Lower leg skin (tissue), 4 donors: ENCODE data around the gene N4BP2L2. TPM values are rescaled to one million over a fixed set of nuclear protein-coding genes. Genes with fewer than 3 reads are reported as not detected.

Experiments used
- DNase-seq, 2 donors: peaks; one replicate each; pipeline ENCODE4 v3.0.0-alpha.2; 2019; ENCODE audit warnings: low spot score in 2 of 2
- H3K4me3 ChIP-seq: fragments of 200-600 bp; sonication (generic); 2 replicates; pipeline ENCODE4 v1.5.1; 2017; ENCODE audit warnings: mild to moderate bottlenecking, low read depth; ENCODE audit not compliant: poor library complexity, severe bottlenecking
- POLR2A ChIP-seq, 2 donors: fragments of 450-650 bp; IDR thresholded peaks; one replicate each; pipeline ENCODE4 v1.6.1; 2016 to 2017; ENCODE audit warnings: antibody characterized with exemption in 2 of 2, mild to moderate bottlenecking in 1 of 2, moderate library complexity in 1 of 2
- WGBS, 2 donors: methylation state at CpG; one replicate each; pipeline ENCODE4 v1.1.5; 2018; 5-methylcytosine and 5-hydroxymethylcytosine counted together
- intact Hi-C: fragments of 100-400 bp; cut with DNase I; formaldehyde crosslinking; loops from one replicate; pipeline ENCODE4 v1.15.0; 2023; ENCODE audit warnings: low total_unique reads
- total RNA-seq, 4 donors: library from RNA; depleted of rRNA; stranded (reverse); fragments of >200 nt; gene quantifications; one replicate each; pipeline ENCODE4 v1.1.0, GENCODE V29; 2016
- TF ChIP-seq, protein P1 (sequence below), 3 donors: fragments of 450-650 bp; IDR thresholded peaks; one replicate each; pipeline ENCODE4 v1.5.1; 2016; ENCODE audit warnings: antibody characterized with exemption in 3 of 3, mild to moderate bottlenecking in 3 of 3, moderate library complexity in 2 of 3

The N4BP2L2 gene
- total RNA-seq, 4 donors from 2014 or later: 96.6 to 154 (median 131) TPM

DNA sequence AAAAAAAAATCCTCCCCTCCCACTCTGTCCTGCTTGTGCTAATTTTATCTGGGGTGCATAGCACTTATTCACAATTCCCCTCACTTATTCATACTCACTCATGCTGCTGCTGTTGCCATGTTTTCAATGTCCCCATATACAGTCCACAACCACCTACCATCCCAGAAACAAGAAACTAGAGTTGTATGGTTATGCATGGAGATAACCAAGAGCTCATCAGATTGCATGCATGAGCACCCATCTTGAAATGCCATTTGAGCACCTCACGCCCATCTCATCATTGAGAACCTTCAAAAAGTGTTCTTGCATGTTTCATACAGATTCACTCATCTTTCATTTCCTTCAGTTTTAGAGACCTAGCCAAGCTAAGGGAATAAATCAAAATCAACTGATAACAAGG, 15.1 kb upstream of the N4BP2L2 start:
- no peak for DNase-seq
- H3K4me3 ChIP-seq: no peak overlapping the region
- 79 to 100% methylated on average over 1 of the region's 1 CpG for WGBS, 2 donors
- no peak for TF ChIP-seq POLR2A (IDR thresholded peaks at IDR 0.05)
- TF ChIP-seq, protein P1, sequence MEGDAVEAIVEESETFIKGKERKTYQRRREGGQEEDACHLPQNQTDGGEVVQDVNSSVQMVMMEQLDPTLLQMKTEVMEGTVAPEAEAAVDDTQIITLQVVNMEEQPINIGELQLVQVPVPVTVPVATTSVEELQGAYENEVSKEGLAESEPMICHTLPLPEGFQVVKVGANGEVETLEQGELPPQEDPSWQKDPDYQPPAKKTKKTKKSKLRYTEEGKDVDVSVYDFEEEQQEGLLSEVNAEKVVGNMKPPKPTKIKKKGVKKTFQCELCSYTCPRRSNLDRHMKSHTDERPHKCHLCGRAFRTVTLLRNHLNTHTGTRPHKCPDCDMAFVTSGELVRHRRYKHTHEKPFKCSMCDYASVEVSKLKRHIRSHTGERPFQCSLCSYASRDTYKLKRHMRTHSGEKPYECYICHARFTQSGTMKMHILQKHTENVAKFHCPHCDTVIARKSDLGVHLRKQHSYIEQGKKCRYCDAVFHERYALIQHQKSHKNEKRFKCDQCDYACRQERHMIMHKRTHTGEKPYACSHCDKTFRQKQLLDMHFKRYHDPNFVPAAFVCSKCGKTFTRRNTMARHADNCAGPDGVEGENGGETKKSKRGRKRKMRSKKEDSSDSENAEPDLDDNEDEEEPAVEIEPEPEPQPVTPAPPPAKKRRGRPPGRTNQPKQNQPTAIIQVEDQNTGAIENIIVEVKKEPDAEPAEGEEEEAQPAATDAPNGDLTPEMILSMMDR (IDR thresholded peaks at IDR 0.05): no peak
- intact Hi-C loops: no loop called here

DNA sequence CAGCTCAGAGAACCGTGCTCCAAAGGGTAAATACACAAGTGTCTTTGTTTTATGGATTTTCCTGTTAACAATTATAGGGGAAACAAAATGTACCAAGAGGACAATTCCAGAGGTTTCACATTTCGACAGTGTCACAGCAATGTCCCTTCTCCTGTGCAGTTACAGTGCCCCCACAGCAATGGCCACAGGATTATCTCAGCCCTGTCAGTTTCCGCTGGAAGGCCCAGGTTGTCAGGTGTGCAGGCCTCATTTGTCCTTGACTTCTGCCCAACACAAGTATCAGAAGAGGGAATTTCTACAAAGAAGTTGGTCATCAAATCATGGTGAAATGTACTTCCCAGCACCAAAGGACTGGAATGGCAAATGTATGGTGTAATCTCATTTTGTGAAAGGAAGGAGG, 11.2 kb upstream of the N4BP2L2 start:
- intact Hi-C loops: no loop called here
- TF ChIP-seq, protein P1 (IDR thresholded peaks at IDR 0.05): no peak
- TF ChIP-seq POLR2A (IDR thresholded peaks at IDR 0.05): no peak

DNA sequence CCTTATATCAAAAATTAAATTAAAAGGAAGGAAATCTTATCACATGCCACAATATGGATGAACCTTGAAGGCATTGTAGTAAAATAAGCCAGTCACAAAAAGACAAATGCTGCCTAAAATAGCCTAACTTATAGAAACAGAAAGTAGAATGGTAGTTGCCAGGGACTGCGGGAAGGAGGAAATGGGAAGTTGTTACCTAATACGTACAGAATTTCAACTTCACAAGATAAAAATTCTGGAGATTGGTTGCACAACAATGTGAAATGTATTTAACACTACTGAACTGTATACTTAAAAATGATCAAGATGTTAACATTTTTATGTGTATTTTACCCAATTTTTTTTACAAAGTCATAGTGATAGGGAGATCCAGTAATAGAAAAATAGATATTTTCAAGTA, 10.2 kb upstream of the N4BP2L2 start:
- 48 to 63% methylated on average over 2 of the region's 2 CpGs for WGBS, 2 donors
- no peak for DNase-seq
- intact Hi-C loops: no loop called here
- no peak overlapping the region for H3K4me3 ChIP-seq
- TF ChIP-seq, protein P1 (IDR thresholded peaks at IDR 0.05): no peak
- no peak for TF ChIP-seq POLR2A (IDR thresholded peaks at IDR 0.05)

More for the DNA sequence above, 11.2 kb upstream of the N4BP2L2 start:
- no peak for DNase-seq
- 73 to 79% methylated on average over 3 of the region's 3 CpGs for WGBS, 2 donors
- H3K4me3 ChIP-seq: no peak overlapping the region

DNA sequence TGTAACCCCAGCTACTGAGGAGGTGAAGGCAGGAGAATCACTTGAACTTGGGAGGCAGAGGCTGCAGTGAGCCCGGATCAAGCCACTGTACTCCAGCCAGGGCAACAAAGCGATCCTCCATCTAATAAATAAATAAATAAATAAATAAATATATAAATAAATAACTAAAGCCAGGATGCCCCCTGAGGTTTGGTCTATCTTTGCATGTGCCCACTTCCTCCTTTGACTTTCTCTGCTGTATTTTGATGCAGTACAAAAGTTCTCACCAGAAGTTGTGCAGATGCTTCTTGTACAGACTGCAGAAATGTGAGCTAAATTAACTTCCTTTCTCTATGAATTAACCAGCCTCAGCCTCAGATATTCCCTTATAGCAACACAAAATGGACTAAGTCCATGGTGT, 6.5 kb upstream of the N4BP2L2 start:
- TF ChIP-seq, protein P1 (IDR thresholded peaks at IDR 0.05): no peak
- WGBS, 2 donors: 91 to 93% methylated on average over 2 of the region's 2 CpGs
- DNase-seq: no peak
- H3K4me3 ChIP-seq: no peak overlapping the region
- intact Hi-C loops: no loop called here

DNA sequence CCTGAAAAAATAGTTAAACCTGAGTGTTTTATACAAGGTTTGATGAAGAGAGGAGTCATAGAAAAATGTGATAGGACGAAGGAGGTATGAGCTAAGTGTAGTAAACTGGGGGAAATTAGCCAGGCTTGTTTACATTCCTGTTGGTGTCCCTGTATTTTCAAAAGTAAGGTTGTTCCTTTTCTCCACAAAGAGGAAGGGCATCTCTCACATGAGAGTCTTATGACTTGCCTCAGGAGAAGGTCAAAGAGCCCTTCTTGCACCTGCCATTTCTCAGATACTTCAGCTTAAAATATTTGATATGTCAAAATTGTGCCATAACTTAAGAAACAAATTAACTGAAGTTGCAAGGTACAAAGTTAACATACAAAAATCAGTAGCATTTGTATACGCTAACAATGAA, 3.6 kb upstream of the N4BP2L2 start:
- TF ChIP-seq POLR2A (IDR thresholded peaks at IDR 0.05): no peak
- TF ChIP-seq, protein P1 (IDR thresholded peaks at IDR 0.05): no peak
- no peak for DNase-seq
- intact Hi-C loops: no loop called here
- WGBS, 2 donors: 90 to 94% methylated on average over 2 of the region's 2 CpGs
- H3K4me3 ChIP-seq: no peak overlapping the region

DNA sequence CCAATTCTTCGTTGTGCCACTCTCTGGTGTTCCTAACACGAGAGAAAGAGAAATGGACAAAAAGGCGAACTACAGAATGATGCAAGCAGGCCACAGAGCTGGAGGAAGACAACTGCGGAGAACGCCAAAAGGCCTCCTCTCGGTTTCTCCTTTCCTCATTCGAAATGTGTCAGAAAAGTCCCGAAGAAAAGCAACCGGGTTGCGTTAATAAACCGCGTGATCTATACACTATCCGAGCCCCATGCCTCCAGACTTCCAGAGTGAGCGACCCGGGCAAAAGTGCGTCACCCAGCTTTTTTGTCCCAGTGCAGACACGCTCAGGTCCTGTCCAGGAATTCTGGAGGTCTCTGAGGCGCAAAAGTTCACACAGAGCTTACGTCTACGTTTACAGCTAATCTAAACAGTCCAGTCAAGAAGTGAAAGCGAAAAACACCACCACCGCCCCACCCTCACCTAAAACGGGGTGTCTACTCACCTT, 413 bp downstream of the N4BP2L2 start:
- TF ChIP-seq POLR2A (IDR thresholded peaks at IDR 0.05): no peak
- TF ChIP-seq, protein P1 (IDR thresholded peaks at IDR 0.05): no peak
- peak in 1 of 2 donors; percentile 42 for DNase-seq
- intact Hi-C loops: no loop called here
- 0 to 1% methylated on average over 23 of the region's 23 CpGs for WGBS, 2 donors
- H3K4me3 ChIP-seq: peak overlapping the region; percentile 88
